HG02642 (cell line): ENCODE measurements around the gene SLC35D2.
"Not testable (repeated sequence)": the region's sequence is repeated elsewhere in the genome, so short reads cannot be mapped to it uniquely, and the experiment has no call there.

ENCODE experiments used
- ATAC-seq: cut with Tn5 transposase; IDR thresholded peaks from one replicate; pipeline ENCODE4 v1.9.1; 2021; ENCODE audit warnings: mild to moderate bottlenecking; ENCODE audit not compliant: unreplicated experiment, poor library complexity

SLC35D2 gene

DNA sequence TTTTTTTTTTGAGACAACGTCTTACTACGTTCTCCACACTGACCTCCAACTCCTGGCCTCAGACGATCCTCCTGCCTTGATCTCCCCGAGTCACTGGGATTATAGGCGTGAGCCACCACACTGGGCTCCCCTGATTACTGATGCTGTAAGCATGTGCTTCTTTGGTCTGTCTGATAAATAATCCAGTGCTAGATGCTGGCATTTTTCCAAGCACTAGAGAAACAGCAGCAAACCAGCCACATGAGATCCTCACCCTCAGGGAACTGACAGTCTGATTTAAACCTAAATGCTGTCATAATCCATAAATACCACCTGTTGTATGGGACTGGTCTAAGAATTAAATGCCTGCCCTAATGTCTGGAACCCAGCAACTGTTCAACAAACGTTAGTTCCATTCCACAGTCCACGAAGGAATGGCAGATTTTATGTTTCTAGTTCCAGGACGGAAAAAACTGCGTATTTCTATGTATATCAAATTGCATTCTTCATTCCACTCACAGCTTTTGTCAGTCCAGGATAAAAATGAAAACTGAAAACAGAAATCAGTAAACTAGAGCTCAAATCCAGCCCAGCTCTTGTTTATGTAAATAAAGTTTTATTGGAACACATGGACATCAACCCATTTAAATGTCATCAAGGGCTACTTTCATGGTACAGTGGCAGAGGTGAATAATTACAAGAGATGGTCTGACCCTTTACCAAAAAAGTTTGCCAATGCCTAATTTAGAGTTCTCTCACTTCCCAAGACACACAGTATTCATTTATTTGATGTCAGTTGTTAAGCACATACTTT is 20.1 kb downstream of the SLC35D2 start:
- ATAC-seq, result no peak

DNA sequence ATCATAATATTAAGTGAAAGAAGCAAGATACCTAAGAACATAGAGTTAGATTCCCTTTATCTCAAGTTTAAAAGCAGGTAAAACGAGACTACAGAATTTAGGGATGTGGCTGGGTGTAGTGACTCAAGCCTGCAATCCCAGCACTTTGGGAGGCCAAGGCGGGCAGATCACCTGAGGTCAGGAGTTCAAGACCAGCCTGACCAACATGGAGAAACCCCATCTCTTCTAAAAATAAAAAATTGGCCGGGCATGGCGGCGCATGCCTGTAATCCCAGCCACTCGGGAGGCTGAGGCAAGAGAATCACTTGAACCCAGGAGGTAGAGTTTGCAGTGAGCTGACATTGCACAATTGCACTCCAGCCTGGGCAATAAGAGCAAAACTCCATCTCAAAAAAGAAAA is 21.4 kb downstream of the SLC35D2 start:
- not testable (repeated sequence) for ATAC-seq

DNA sequence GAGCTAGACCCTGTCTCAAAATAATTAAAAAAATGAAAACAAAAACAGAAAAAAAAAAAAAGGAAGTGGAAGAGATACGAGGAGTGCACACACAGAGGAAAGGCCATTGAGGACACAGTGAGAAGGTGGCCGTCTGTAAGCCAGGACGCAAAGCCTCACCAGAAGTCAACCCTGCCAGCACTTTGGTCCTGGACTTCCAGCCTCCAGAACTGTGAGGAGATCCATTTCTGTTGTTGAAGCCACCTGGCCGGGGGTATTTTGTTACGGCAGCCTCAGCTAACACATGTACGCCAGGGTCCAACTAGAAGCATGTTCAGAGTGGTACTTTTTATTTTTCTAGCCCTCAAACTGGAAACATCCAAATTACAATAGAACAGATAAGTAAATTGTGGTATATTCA is 21.8 kb downstream of the SLC35D2 start:
- no peak for ATAC-seq

DNA sequence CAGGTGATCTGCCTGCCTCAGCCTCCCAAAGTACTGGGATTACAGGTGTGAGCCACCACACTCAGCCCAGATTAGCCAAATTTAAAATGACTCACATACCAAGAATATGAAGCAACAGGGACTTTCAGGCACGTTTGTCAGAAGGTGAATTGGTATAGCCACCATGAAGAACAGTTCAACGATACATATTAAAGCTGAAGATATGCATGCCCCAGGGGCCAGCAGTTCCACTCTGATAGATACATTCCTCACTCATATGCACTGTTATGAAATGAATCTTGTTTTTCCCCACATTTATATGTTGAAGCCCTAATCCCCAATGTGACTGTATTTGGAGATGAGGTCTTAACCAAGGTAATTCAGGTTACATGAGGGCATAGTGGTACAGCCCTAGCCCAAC is 22.5 kb downstream of the SLC35D2 start:
- ATAC-seq, result no peak

DNA sequence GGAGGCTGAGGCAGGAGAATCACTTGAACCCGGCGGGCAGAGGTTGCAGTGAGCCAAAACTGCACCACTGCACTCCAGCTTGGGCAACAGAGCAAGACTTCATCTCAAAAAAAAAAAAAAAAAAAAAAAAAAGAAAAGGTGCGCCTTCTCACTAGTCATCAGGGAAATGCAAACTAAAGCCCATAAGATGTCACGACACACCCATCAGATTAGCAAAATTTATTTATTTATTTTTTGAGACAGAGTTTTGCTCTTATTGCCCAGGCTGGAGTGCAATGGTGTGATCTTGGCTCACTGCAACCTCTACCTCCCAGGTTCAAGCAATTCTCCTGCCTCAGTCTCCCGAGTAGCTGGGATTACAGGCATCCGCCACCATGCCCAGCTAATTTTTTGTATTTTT is 23.0 kb downstream of the SLC35D2 start:
- not testable (repeated sequence) for ATAC-seq

DNA sequence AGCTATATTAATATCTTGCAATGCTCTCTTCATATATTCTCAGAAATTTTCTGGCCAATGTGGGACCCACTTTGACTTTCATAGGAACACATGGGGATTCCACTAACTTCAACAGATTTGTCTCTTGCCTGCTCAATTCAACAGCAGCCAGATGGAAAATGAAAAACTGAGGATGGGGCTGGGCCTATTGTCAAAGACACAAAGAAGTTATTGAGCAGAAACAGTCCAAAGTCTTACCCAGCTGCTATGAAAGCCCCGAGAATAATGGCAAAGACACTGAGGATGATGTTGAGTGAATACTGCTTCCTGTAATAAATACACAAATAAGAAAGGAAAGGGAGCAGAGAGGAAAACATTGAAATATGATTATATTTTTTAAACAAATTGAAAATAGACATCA is 32.6 kb downstream of the SLC35D2 start:
- no peak for ATAC-seq

DNA sequence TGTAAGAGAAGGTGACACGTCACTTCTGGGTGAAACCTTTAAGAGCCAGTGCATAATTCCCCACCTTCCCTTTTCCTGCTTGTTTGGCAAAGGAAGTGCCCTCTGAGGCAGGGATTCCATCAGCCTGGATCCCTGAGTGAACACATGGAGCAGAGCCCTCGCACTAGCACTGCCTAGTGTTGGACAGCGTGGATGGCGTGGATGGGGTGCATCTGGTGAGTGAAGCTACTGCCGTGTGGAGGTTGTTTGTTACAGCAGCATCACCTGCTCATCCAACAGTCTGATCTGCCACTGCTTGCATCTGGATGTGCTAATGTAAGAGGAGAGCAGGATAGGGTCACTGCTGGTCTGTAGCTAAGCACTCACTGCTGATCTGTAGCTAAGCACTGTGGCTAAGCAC is 35.2 kb downstream of the SLC35D2 start:
- no peak for ATAC-seq

DNA sequence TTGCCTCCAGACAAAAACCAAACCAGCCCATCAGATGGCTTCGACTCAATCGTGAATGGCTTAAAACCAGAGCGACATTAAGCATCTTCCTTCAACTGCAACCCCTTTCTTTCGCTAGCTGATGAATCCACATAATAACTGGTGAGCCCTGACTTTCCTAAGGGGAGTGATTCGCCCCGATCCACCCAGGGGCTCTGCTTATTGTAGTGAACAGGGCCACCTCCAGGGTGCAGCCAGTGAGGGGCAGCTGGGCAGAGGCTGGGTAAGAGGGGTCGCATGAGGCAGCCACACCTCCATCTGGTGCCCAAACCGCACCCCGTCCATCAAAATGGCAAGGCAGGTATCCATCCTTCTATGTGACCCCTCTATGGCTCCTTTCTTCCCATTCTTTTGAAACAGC is 38.0 kb downstream of the SLC35D2 start:
- no peak for ATAC-seq

DNA sequence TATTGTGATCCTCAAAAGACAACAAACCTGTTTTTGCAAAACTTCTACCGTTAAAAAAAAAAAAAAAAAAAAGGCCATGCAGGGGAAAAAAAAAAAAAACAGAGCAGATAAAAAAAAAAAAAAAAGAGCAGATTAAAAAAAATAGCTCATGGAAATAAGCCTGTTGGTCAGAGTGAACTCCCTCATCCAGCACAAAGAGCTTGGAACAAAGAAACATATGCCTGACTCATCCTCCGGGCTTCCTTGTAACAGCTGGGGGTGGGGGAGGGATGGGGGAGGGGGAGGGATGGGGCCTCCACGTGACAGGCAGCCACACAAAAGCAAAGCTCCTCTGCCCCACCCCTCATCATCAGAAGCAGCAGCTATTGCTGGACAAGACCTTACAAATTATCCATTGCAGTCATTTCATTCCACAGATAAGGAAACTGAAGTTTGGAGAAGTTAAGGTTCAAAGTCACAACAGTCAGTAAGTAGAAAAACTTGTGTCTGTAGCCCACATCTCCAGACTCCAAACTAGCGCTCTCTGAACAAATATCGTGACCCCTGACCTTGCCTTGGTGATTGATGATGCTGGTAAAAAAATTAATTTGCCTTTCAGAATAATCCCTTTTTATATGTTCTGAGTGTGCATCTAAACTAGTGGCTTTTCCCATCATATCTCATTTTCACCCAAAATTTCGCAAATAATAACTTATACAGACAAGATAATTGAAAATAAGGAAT is 38.9 kb downstream of the SLC35D2 start:
- ATAC-seq, result no peak

DNA sequence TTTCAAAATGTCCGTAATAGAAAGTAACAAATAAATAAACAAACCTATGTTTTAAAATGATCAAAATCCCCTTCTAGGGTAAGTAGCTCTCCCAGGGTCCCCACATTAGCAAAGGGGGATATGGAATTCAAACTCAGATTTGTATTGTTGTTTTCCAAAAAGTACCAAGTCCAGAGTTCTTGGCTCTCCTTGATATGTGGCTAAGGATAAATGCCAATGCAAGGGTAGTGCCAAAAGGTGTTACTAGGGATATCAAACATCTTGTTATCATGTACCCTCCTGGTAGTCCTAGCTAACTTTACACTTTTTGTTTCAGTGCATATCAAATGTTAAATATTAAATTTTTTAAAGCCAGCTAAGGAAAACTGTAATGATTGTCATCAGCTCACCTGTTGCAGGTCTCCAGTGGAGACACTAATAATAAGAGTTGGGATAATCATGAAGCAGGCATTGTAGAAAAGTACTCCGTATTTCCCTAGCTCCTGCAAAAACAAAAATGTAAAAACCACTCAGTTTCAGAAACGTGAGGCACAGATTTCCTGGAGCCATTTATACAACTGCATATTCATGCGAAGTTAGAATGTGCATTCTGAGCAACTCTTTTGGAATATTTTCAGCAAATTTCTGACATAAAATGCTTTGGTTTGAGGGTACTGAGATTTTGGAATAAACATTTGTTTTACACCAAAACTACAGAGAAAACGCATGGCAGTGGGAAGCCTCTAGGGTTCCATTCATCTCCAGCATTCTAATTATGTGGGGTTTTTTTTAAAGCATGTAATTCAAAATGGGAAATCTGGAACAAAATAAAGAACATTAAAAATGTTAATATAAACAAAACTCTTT is 39.8 kb downstream of the SLC35D2 start:
- no peak for ATAC-seq

DNA sequence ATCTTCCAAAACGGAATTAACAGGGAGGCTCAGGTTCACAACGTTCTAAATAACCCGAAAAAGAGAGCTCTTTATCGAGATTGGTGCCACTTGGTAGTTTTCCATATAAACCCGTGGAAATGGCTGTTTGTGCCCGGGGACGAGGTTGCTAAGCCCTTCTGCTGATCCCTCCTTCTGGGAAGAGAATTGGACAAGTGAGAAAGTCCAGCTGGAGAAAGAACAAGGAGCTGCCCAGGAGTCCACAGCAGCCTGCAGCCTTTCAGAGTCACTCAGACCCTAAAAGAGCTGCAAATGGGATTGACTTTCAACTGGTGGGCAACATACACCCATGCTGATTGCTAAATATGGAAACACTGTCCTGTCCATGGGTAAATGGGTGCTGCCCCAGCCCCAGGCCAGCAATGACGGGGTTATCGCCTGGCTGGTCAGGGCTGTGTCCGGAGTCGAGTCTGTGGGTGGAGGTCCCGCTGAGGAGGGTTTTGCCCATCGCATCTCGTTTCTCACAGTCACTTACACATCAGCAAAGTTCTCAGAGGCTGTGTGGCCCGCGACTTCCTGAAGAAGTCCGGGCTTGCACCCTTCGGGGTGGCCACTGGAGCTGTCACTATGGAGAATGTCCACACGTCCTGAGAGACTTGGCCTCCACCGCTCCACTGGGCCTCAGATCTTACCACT is 40.8 kb downstream of the SLC35D2 start:
- ATAC-seq, result no peak

DNA sequence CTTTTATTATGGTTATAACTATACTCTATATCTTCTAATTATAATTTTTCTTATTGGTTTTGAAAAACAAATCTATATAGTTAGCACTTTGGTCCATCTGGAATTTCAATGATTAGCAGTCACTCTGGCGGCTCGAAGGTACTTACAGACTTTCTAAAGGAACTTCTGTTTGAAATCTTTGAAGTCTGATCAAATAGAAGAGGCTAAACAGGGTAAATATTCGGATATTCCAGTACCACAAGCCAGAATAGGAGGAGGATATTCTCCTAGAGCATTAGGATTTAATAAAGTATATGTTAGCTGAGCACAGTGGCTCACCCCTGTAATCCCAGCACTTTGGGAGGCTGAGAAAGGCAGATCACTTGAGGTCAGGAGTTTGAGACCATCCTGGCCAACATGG is 42.8 kb downstream of the SLC35D2 start:
- no peak for ATAC-seq

DNA sequence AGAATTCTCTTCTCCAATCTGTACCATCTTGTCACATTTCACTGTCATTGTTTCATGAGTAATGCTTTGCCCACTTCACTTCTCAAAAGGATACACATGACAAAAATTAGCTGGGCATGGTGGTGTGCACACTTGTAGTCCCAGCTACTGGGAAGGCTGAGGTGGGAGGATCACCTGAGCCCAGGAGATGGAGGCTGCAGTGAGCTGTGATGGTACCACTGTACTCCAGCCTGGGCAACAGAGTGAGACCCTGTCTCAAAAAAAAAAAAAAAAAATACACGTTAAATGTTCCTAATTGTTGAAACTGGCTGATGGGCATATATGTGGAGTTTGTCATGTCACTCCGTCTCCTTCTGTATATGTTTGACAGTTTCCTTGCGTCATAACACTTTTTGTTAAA is 45.2 kb downstream of the SLC35D2 start:
- no peak for ATAC-seq

DNA sequence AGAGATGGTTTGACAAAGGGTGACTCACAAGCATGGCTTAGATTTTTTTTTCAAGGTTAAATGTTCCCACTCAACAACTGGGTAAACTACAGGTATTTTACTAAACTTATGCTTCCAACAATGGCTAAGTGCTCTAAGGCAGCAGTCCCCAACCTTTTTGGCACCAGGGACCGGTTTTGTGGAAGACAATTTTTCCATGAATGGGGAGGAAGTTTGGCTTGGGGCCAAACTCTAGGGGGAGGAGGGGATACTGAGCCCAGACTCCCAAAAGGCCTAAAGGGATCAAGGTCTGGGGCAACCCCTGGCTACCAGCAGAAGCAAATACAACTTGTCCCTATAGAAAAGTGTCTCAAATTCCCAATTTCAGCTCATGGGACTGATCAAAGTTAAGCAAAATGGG is 49.6 kb downstream of the SLC35D2 start:
- ATAC-seq, result no peak

DNA sequence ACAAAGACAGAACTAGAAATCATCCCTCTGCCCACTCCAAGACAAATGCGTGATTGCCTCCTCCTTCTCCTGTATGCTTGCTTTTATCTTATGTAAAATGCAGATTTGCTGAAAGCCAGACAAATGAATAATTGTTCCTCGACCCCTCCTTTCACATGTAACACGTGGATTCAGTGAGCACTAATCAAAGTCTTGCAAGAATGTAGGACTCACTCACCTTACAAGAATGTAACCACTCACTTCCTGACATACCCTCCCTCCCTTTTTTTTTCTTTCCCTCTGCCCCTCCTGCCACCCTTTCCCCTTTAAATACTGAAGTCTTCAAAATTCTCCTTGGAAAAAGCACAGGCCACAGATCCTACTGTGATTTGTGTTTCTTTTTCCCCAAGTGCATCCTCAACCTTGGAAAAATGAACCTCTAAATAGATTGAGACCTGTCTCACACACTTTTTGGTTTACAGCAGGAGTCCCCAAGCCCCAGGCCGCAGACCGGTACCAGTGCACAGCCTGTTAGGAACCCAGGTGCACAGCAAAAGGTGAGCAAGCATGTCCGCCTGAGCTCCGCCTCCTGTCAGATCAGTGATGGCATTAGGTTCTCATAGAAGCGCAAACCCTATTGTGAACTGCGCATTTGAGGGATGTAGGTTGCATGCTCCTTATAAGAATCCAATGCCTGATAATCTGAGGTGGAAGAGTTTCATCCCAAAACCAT is 52.1 kb downstream of the SLC35D2 start:
- no peak for ATAC-seq

DNA sequence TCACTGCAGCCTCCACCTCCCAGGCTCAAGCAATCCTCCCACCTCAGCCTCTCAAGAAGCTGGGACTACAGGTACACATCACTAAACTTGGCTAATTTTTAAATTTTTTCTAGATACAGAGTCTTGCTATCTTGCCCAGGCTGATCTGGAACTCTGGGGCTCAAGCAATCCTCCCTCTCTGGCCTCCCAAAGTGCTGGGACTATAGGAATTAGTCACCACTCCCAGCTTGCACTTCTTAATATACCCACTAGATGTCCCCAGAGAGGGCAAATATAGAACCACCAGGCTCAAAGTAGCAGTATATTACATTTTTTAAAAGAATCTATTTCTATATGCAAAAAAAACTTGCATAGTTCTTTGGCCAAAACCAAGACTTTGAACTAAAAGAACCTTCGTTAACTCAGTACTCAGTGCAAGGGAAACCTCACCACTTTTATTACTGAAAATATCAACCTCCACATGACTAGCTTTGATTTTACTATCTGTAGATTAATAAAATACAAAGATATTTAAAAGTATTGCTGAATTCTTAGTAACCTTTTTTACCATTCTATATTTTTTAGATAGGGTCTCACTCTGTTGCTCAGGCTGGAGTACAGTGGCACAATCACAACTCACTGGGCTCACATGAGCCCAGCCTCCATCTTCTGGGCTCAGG is 55.7 kb downstream of the SLC35D2 start:
- ATAC-seq, result no peak

DNA sequence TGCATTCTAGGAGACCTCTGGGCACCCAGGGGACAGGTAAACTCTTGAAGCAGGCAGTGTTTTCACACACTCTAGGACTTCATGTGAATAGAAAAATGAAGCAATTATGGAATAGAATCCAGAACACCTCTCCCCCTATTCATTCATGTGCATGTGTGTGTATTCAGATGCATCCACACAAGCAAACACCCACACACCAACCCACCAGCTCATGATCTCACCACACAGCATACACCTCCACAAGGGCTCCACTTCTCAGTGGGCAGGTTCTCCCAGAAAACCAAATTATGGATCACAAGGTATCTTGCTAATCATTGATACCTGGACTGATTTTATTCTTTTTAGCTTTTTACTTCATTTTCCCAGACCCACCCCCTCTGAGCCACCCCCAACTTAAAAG is 60.3 kb downstream of the SLC35D2 start:
- no peak for ATAC-seq

DNA sequence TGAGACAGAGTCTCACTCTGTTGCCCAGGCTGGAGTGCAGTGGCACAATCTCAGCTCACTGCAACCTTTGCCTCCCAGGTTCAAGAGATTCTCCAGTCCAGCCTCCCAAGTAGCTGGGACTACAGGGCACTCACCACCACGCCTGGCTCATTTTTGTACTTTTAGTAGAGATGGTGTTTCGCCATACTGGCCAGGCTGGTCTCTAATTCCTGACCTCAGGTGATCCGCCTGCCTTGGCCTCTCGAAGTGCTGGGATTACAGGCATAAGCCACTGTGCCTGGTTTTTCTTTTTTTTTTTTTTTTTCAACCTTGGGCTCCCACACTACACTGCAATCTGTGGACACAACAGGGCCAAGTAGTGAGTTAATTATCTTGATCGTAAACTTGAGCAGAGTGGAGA is 60.8 kb downstream of the SLC35D2 start:
- not testable (repeated sequence) for ATAC-seq

DNA sequence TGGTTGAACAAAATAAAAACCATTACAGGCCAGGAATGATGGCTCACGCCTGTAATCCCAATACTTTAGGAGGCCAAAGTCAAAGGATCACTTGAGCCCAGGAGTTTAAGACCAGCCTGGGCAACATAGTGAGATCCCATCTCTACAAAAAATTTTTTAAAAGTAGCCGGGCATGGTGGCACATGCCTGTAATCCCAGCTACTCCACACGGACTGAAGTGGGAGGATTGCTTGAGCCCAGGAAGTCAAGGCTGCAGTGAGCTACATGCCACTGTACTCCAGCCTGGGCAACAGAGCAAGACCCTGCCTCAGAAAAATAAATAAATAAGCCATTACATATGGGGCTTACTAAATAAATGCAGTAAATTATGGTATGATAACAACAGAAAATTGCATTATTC is 61.3 kb downstream of the SLC35D2 start:
- ATAC-seq, result not testable (repeated sequence)
